Right hindlimb (tissue), 1 donor: Measurements from ENCODE around the gene CHCHD10.
A peak's percentile ranks its signal among the peaks of the same experiment; 100 is the strongest.

Source experiments
- DNase-seq: peaks from one replicate; pipeline ENCODE4 v3.0.0-alpha.2; 2018

Gene CHCHD10

GRCh38 chr22:23769321-23769965 is 1.7 kb upstream of the CHCHD10 start:
- no peak for DNase-seq

GRCh38 chr22:23767303-23767672 is 484 bp downstream of the CHCHD10 start:
- DNase-seq: no peak

DNA sequence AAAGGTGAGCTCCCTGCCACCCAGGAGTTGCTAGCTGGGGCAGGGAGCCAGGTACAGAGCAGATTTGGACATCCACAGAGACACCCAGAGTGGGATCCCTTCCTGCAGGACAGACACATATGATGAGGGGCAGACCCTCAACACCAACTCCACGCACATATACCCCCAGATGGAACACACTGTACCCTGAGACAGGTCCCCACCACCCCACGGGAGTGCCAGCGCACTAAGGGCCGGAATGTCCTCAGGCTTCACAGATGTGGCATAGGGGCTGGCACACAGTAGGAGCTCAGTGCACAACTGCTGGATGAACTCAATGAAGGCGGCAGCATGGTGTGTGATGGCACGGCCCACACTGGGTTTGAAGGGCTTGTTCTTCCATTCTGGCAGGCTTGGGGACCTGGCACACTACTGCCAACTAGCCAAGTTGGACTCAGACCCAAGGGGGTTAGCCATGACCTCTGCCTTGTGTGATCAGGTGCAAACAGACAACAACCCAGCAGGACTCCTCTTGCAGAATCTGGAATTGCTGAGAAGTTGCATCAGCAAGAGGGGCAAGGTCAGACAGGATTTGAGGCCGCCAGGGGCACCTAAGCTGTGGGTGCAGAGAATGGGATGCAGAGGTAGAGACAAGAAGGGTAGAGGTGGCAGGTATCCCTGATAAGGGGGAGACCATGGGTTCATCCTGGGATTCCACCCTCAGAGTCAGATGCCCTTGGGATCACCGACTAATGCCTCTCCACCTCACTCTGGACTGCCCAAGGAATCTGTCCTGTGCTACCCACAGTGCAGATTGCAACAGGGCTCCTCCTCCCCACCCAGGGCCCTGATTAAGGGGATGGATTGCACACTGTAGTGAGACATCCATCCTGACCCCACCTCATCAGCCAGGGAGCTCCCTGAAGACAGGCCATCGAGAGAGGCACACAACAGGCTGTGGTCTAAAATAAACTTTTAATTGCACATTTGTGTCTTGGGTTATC is 2.6 kb downstream of the CHCHD10 start:
- DNase-seq: no peak

DNA sequence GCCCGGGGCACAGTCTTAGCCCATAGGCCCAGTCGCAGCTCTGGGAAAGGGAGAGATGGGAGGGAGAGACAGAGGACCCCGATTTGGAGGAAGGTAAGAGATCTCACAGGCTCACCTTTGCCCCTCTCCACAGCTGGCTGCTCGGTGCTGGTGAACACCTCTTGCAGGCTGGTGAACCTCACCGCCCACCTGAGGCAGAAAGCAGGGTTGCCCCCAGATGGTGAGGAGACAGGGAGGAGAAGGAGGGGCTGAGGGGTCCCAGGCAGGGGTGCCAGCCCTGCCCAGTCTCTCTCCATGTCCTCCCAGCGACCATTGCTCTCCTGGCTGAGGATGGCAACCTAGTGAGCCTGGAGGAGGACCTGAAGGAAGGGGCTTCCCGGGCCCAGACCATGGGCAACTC is 3.8 kb downstream of the CHCHD10 start:
- no peak for DNase-seq

GRCh38 chr22:23763579-23763945 is 4.2 kb downstream of the CHCHD10 start:
- DNase-seq: no peak

- DNase-seq: peak; percentile 65
Observed at GRCh38 chr22:23762842-23763578, 4.8 kb downstream of the CHCHD10 start, which contains the start of gene C22orf15. TSS of gene C22orf15 (plus strand) at chr22:23762990. CDS start at chr22:23763307, 317 bp downstream.

GRCh38 chr22:23760056-23760455 is 7.7 kb downstream of the CHCHD10 start:
- DNase-seq: no peak

DNA sequence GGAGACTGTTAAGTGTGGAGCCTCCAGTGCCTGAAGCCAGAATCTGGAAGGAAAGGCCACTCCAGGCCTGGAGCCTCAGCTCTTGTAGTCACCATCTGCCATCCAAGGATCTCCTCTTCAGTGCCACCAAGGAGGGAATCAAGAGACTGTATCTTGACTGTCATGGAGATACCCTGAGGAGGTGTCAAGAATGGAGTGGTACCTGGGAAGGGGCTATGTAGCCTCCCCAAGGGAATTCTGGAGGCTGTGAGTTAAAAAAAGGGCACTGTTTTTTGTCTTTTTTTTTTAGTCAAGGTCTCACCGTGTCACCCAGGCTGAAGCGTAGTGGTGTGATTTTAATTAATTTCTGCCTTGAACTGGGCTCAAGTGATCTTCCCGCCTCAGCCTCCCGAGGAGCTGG is 8.2 kb downstream of the CHCHD10 start:
- DNase-seq: no peak

DNA sequence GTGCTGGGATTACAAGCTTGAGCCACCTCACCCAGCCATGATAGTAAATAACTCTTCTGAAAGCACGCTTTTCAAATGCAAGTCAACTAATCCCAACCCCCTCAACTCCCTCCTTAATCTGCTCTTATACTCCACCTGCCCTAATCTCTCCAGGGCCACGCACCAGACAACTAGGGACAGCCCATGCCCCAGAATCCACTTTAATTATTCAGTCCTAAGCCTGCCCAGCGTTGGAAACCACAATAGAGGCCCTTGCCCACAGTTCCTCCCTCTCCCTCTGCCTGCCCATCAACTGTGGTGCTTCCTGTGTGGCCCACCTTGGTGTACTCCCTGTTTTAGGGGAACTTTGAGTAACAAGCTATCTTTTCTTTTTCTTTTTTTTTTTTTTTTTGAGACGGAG is 10.9 kb downstream of the CHCHD10 start:
- DNase-seq: no peak

GRCh38 chr22:23755711-23756110 is 12.1 kb downstream of the CHCHD10 start:
- DNase-seq: no peak

- no peak for DNase-seq
Observed at GRCh38 chr22:23754980-23755636, 12.7 kb downstream of the CHCHD10 start.

GRCh38 chr22:23754220-23754919 is 13.4 kb downstream of the CHCHD10 start, which contains the start of gene VPREB3:
TSS of gene VPREB3 (minus strand) at chr22:23754425. CDS start at chr22:23754363, 62 bp downstream.
- DNase-seq: no peak

GRCh38 chr22:23753385-23753784 is 14.4 kb downstream of the CHCHD10 start:
- DNase-seq: no peak

DNA sequence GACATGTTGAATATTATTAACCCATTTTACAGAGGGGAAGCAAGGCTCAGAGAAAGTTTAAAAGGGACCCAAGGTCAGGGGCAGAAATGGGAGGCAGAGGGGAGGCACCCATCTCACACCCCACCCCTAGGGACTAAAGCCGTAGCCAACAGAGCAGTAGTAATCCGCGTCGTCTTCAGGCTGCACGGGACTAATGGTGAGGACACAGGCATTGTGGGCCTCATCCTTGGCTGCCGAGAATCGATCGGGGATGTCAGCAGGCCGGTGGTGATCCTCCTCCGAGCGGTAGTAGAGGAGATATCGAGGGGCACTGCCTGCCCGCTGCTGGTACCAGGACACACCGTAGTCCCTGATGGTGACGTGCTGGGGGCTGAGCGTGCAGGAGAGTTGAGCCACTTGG is 15.0 kb downstream of the CHCHD10 start:
- DNase-seq: no peak

DNA sequence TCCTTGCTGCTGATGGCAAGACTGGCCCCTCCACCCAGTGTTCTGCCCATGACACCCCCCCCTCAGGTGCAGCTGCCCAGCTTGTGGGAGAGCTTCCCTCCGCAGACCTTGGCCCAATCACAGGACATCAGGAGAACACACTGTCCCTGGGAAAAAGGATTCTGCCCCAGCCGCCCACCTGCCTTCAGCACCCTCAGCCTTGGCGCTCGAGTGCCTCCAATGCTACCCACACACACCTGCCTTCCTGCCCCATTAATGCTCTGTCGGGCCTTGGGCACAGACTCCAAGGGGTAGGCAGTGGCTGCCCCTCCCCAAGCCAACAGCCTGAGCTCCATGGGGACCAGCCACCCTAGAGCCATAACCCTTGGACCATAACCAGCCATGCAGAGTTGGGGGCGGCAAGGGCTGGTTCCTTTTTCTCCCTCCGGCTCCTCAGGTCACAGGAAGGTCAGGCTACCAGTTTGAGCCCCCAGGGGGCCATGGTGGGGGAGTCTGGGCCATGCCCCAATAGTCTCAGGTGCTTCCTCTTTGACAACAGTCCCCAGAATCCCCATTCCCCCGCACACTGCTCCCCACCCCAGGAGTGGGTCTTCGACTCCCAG is 15.6 kb downstream of the CHCHD10 start:
- no peak for DNase-seq

DNA sequence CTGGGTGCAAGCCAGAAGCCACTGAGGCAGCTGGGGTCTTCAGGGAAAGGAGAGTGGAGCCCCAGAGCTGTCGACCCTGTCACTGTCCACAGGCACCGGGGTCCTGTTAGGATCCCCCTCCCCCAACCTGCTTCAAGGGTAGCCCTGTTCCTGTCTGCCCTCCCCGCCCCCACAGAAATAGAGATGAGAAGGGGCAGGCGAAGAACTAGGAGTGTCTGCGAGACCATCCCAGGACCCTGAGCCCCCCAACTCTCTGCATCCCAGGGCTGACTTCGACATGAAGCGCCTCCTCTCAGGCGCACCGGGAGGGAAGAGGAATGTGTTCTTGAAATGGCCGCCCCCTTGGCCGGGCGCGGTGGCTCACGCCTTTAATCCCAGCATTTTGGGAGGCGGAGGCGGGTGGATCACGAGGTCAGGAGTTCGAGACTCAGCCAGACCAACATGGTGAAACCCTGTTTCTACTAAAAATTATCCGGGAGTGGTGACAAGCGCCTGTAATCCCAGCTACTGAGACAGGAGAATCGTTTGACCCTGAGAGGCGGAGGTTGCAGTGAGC is 16.3 kb downstream of the CHCHD10 start:
- no peak for DNase-seq

- peak; percentile 89 for DNase-seq
Observed at GRCh38 chr22:23750714-23751440, 16.9 kb downstream of the CHCHD10 start, which contains the start of gene ZNF70. TSS of gene ZNF70 (minus strand) at chr22:23751112. CDS start at chr22:23745140, 5,972 bp downstream.

DNA sequence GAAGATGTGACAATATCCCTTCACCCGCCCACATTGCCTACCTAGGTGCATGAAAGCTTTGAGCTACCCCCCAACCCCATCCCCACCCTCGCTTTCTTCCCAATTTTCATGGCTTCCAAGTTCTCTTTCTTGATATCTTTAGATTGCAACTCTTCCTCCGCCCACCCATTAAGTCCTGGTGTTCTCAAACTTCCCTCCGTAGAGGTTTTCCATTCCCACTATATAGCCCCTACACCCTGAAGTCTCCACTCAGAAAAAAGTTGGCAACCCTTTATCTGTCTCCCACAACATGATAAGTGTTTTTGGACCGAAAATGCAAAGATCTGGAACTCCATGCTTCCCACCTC is 17.4 kb downstream of the CHCHD10 start:
- no peak for DNase-seq

DNA sequence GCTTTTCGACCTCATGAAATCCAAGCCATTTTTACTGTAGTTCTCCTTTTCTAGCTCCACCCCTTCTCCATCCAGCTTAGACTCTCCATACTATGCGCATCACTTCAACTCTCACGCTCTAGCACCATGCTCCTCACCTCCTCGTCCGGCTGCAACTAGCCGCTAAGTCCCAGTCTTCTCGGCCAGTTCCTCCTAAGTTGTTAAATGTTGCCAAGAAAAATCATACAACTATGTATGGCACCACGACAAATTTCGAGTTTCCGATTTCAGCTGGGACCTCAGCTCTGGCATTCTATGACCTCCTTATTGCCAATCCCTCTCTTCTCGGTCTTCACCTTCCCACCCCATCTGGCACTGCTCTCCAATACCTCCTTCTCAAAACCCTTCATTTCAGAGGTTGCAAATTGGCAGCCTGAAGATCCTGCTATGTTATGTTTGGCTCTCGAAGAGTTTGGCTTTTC is 17.9 kb downstream of the CHCHD10 start:
- peak; percentile 78 for DNase-seq

DNA sequence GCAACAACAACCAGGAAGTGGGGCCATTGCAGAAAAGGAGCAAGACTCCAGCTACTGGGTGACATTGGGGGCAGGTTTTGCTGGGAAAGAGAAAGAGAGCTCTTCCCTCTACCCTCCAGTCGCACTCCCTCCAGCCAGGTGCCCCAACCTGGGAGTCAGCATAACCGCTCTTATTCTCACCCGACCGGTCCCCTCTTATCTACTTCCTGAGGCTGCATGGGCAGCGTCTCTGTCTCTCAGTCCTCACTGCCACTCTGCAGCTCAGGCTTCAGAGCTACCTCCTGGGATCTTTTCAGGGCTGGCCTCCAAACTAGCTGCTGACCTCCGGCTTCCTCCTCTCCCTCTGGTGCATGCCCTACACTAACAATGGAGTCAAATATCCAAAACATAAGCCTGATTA is 22.0 kb downstream of the CHCHD10 start:
- no peak for DNase-seq
